H9 (cell line): ENCODE results near the gene PHACTR1. TPM values are rescaled to one million over a fixed set of nuclear protein-coding genes. Genes with fewer than 3 reads are reported as not detected.

Source experiments
- DNase-seq: peaks from one replicate; pipeline ENCODE4 v3.0.0-alpha.2; 2017
- H2AFZ ChIP-seq: one replicate; pipeline ENCODE4 v1.6.1; 2013; ENCODE audit warnings: mild to moderate bottlenecking, low read length, control low read depth, moderate library complexity
- H2AK5ac ChIP-seq: 2 replicates; pipeline ENCODE4 v1.6.1; 2013; ENCODE audit warnings: low read length, control low read depth, mixed read lengths; ENCODE audit not compliant: insufficient read length
- H2BK120ac ChIP-seq: one replicate; pipeline ENCODE4 v1.6.1; 2013; ENCODE audit warnings: low read depth, mild to moderate bottlenecking, low read length, control low read depth, inconsistent platforms; ENCODE audit not compliant: poor library complexity, severe bottlenecking
- H2BK12ac ChIP-seq: 2 replicates; pipeline ENCODE4 v1.6.1; 2013; ENCODE audit warnings: low read length, control low read depth, mixed read lengths, low read depth; ENCODE audit not compliant: insufficient read length
- H2BK15ac ChIP-seq: 2 replicates; pipeline ENCODE4 v1.6.1; 2013; ENCODE audit warnings: low read depth, low read length, control low read depth
- H2BK20ac ChIP-seq: one replicate; pipeline ENCODE4 v1.6.1; 2013; ENCODE audit warnings: low read depth, mild to moderate bottlenecking, low read length, control low read depth, inconsistent platforms; ENCODE audit not compliant: poor library complexity, severe bottlenecking
- H2BK5ac ChIP-seq: 2 replicates; pipeline ENCODE4 v1.6.1; 2013; ENCODE audit warnings: low read length, control low read depth, mixed read lengths; ENCODE audit not compliant: insufficient read length
- H3K14ac ChIP-seq: 2 replicates; pipeline ENCODE4 v1.6.1; 2013; ENCODE audit warnings: low read length, control low read depth; ENCODE audit not compliant: insufficient read depth
- H3K18ac ChIP-seq: 2 replicates; pipeline ENCODE4 v1.6.1; 2013; ENCODE audit warnings: low read depth, mild to moderate bottlenecking, mixed read lengths, low read length, control low read depth; ENCODE audit not compliant: insufficient read length
- H3K23ac ChIP-seq: 2 replicates; pipeline ENCODE4 v1.6.1; 2013; ENCODE audit warnings: low read length, control low read depth, mixed read lengths, low read depth; ENCODE audit not compliant: insufficient read length
- H3K23me2 ChIP-seq: 2 replicates; pipeline ENCODE4 v1.6.1; 2013; ENCODE audit warnings: low read depth, mild to moderate bottlenecking, mixed read lengths, low read length, control low read depth; ENCODE audit not compliant: insufficient read length, poor library complexity, severe bottlenecking
- H3K27ac ChIP-seq: 2 replicates; pipeline ENCODE4 v1.5.1; 2013; ENCODE audit warnings: low read length, control low read depth, mixed read lengths, low read depth; ENCODE audit not compliant: insufficient read length
- H3K27me3 ChIP-seq: 2 replicates; pipeline ENCODE4 v1.6.1; 2013; ENCODE audit warnings: low read length, control low read depth, inconsistent platforms; ENCODE audit not compliant: insufficient read depth
- H3K4ac ChIP-seq: 2 replicates; pipeline ENCODE4 v1.6.1; 2013; ENCODE audit warnings: low read depth, mild to moderate bottlenecking, control low read depth, inconsistent platforms, low read length, moderate library complexity
- H3K4me1 ChIP-seq: 2 replicates; pipeline ENCODE4 v1.6.1; 2013; ENCODE audit warnings: low read length, control low read depth, inconsistent platforms; ENCODE audit not compliant: insufficient read depth
- H3K4me2 ChIP-seq: 2 replicates; pipeline ENCODE4 v1.6.1; 2013; ENCODE audit warnings: low read length, control low read depth, mixed read lengths; ENCODE audit not compliant: insufficient read length, insufficient read depth
- H3K56ac ChIP-seq: 2 replicates; pipeline ENCODE4 v1.6.1; 2013; ENCODE audit warnings: low read depth, mild to moderate bottlenecking, mixed read lengths, low read length, control low read depth; ENCODE audit not compliant: insufficient read length
- H3K79me1 ChIP-seq: 2 replicates; pipeline ENCODE4 v1.6.1; 2013; ENCODE audit warnings: low read depth, mild to moderate bottlenecking, moderate library complexity, low read length, control low read depth, inconsistent platforms; ENCODE audit not compliant: insufficient read depth, poor library complexity, severe bottlenecking
- H3K79me2 ChIP-seq: 2 replicates; pipeline ENCODE4 v1.6.1; 2013; ENCODE audit warnings: low read length, control low read depth, inconsistent platforms; ENCODE audit not compliant: insufficient read depth
- H3K9ac ChIP-seq: 2 replicates; pipeline ENCODE4 v1.6.1; 2013; ENCODE audit warnings: low read length, control low read depth, mixed read lengths; ENCODE audit not compliant: insufficient read length; ENCODE audit errors: extremely low read depth
- H3K9me3 ChIP-seq: one replicate; pipeline ENCODE4 v1.6.1; 2013; ENCODE audit warnings: low read depth, low read length, inconsistent platforms; ENCODE audit not compliant: control insufficient read depth
- H3T11ph ChIP-seq: one replicate; pipeline ENCODE4 v1.6.1; 2013; ENCODE audit warnings: mild to moderate bottlenecking, low read length, control low read depth, inconsistent platforms
- H4K20me1 ChIP-seq: one replicate; pipeline ENCODE4 v1.6.1; 2013; ENCODE audit not compliant: control insufficient read depth, insufficient read length, insufficient read depth
- H4K5ac ChIP-seq: 2 replicates; pipeline ENCODE4 v1.6.1; 2013; ENCODE audit warnings: low read depth, mild to moderate bottlenecking, mixed read lengths, low read length, control low read depth; ENCODE audit not compliant: insufficient read length
- H4K8ac ChIP-seq: replicated peaks from 2 replicates; pipeline ENCODE4 v1.6.1; 2013; ENCODE audit warnings: low read length, control low read depth, mixed read lengths, low read depth; ENCODE audit not compliant: insufficient read length
- H4K91ac ChIP-seq: 2 replicates; pipeline ENCODE4 v1.6.1; 2013; ENCODE audit warnings: low read depth, mild to moderate bottlenecking, moderate library complexity, mixed read lengths, low read length, control low read depth; ENCODE audit not compliant: insufficient read length
- H3K27ac Mint-ChIP-seq, 3 experiments: 2 replicates in 2 of 3; 3 replicates in 1 of 3; pipeline ENCODE4 v1.8.0; 2020 to 2021; ENCODE audit warnings: mixed read lengths in 3 of 3, mild to moderate bottlenecking in 1 of 3, moderate library complexity in 1 of 3
- H3K27me3 Mint-ChIP-seq: 2 replicates; pipeline ENCODE4 v1.8.0; 2021; ENCODE audit warnings: low read depth, mild to moderate bottlenecking, moderate library complexity, mixed read lengths
- H3K36me3 Mint-ChIP-seq, 3 experiments: 2 replicates in 2 of 3; 3 replicates in 1 of 3; pipeline ENCODE4 v1.8.0; 2020 to 2021; ENCODE audit warnings: low read depth in 3 of 3, mixed read lengths in 3 of 3; ENCODE audit not compliant: insufficient read depth in 1 of 3
- H3K4me1 Mint-ChIP-seq, 2 experiments: 2 replicates each; pipeline ENCODE4 v1.8.0; 2020; ENCODE audit warnings: mixed read lengths in 2 of 2
- H3K4me3 Mint-ChIP-seq, 2 experiments: 2 replicates in 1 of 2; 3 replicates in 1 of 2; pipeline ENCODE4 v1.8.0; 2020 to 2021; ENCODE audit warnings: mild to moderate bottlenecking in 2 of 2, mixed read lengths in 2 of 2, moderate library complexity in 1 of 2
- H3K9me3 Mint-ChIP-seq, 2 experiments: 2 replicates in 1 of 2; 3 replicates in 1 of 2; pipeline ENCODE4 v1.8.0; 2020; ENCODE audit warnings: mild to moderate bottlenecking in 2 of 2, mixed read lengths in 2 of 2, moderate library complexity in 1 of 2
- WGBS: extraction: QIAGEN DNeasy Blood & Tissue Kit; methylation state at CpG from one replicate; pipeline ENCODE4 v1.1.7; 2013; ENCODE audit warnings: missing lambda C conversion rate, low lambda C conversion rate, mixed read lengths; ENCODE audit not compliant: insufficient read length; ENCODE audit errors: extremely low coverage; 5-methylcytosine and 5-hydroxymethylcytosine counted together
- total RNA-seq: library from RNA; stranded (reverse); gene quantifications from 2 replicates; pipeline ENCODE4 v1.2.1, GENCODE V29; 2021
- TF ChIP-seq, protein P1 (sequence below): fragments of 200-600 bp; sonication (generic); conservative IDR thresholded peaks from 3 replicates; pipeline ENCODE4 v1.8.0; 2021; ENCODE audit warnings: antibody characterized with exemption, mild to moderate bottlenecking

The PHACTR1 gene
- total RNA-seq, 1 experiment from 2014 or later: 15.9 TPM

DNA sequence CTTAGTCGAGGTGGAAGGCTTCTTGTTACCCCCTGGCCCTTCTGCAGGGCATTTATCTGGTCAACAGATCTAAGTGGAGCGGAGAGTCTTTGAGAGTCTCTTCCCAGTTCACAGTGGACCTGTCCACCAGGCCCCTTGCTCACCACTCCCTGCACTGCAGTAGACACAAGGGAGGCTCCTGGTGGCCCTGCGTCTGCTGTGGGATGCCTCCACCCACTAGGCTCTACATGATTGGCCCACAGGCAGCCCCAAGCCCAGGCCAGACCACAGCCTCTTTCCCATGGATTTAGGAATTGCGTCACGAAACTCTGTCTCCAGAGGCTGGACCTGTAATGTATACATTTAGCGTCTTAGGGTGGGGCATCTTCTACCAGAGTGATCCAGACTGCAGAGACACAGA lies 583.4 kb downstream of the PHACTR1 start:
- Histone ChIP-seq H2BK20ac (no peak overlapping the region), H3K9ac (no peak overlapping the region), H4K8ac (no peak overlapping the region), H3K4me1 (no peaks in the 10 kb centered on the region), H3K14ac (no peak overlapping the region), H4K91ac (no peak overlapping the region), H2AFZ (no peak overlapping the region), H2BK12ac (no peak overlapping the region), H2BK5ac (no peak overlapping the region), H3K79me1 (no peaks in the 10 kb centered on the region), H3K4ac (no peak overlapping the region), H3K23ac (no peak overlapping the region), H3K27ac (no peak overlapping the region), H3T11ph (no peak overlapping the region), H3K56ac (no peak overlapping the region), H3K18ac (no peak overlapping the region), H3K9me3 (no peaks in the 10 kb centered on the region), H3K79me2 (no peaks in the 10 kb centered on the region), H3K4me2 (no peak overlapping the region), H3K27me3 (no peaks in the 10 kb centered on the region), H3K23me2 (no peaks in the 10 kb centered on the region), H2BK120ac (no peak overlapping the region), H4K20me1 (no peaks in the 10 kb centered on the region), H2AK5ac (no peak overlapping the region), H2BK15ac (no peak overlapping the region), H4K5ac (no peak overlapping the region)
- peaks cover 0 to 3% of the 10 kb centered on the region in 2 experiments; a peak in 1 of 4 replicates for H3K4me1 Mint-ChIP-seq
- peaks cover 18 to 54% (median 52%) of the 10 kb centered on the region in 3 experiments; a peak in 6 of 7 replicates for H3K36me3 Mint-ChIP-seq
- TF ChIP-seq, protein P1, sequence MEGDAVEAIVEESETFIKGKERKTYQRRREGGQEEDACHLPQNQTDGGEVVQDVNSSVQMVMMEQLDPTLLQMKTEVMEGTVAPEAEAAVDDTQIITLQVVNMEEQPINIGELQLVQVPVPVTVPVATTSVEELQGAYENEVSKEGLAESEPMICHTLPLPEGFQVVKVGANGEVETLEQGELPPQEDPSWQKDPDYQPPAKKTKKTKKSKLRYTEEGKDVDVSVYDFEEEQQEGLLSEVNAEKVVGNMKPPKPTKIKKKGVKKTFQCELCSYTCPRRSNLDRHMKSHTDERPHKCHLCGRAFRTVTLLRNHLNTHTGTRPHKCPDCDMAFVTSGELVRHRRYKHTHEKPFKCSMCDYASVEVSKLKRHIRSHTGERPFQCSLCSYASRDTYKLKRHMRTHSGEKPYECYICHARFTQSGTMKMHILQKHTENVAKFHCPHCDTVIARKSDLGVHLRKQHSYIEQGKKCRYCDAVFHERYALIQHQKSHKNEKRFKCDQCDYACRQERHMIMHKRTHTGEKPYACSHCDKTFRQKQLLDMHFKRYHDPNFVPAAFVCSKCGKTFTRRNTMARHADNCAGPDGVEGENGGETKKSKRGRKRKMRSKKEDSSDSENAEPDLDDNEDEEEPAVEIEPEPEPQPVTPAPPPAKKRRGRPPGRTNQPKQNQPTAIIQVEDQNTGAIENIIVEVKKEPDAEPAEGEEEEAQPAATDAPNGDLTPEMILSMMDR: no peak
- no peak for DNase-seq
- H3K27me3 Mint-ChIP-seq: no peaks in the 10 kb centered on the region
- no peak overlapping the region for H3K4me3 Mint-ChIP-seq
- no peak overlapping the region; a peak in 1 of 7 replicates for H3K27ac Mint-ChIP-seq
- no peaks in the 10 kb centered on the region for H3K9me3 Mint-ChIP-seq
- no CpG with 5 or more reads among the region's 6 CpGs for WGBS
